DND-41 (cell line): ENCODE results near the gene DGKH.

Source experiments
- EZH2 ChIP-seq: IDR thresholded peaks from 3 replicates; pipeline ENCODE4 v1.6.1; 2012; ENCODE audit warnings: borderline replicate concordance, low read depth, mild to moderate bottlenecking, moderate library complexity, low read length, inconsistent platforms; ENCODE audit not compliant: severe bottlenecking
- TF ChIP-seq, protein P1 (sequence below): IDR thresholded peaks from 2 replicates; pipeline ENCODE4 v1.5.1; 2012; ENCODE audit warnings: borderline replicate concordance, low read length, moderate library complexity, mild to moderate bottlenecking; ENCODE audit not compliant: poor library complexity, severe bottlenecking; ENCODE audit errors: extremely low read depth

- TF ChIP-seq, protein P1, sequence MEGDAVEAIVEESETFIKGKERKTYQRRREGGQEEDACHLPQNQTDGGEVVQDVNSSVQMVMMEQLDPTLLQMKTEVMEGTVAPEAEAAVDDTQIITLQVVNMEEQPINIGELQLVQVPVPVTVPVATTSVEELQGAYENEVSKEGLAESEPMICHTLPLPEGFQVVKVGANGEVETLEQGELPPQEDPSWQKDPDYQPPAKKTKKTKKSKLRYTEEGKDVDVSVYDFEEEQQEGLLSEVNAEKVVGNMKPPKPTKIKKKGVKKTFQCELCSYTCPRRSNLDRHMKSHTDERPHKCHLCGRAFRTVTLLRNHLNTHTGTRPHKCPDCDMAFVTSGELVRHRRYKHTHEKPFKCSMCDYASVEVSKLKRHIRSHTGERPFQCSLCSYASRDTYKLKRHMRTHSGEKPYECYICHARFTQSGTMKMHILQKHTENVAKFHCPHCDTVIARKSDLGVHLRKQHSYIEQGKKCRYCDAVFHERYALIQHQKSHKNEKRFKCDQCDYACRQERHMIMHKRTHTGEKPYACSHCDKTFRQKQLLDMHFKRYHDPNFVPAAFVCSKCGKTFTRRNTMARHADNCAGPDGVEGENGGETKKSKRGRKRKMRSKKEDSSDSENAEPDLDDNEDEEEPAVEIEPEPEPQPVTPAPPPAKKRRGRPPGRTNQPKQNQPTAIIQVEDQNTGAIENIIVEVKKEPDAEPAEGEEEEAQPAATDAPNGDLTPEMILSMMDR: no peak
- TF ChIP-seq EZH2: no peak
These were observed 120.0 kb downstream of the DGKH start for GRCh38 chr13:42168496-42168895.
